Activated CD4-positive, CD25-positive, alpha-beta regulatory T cell treated with anti-CD3 and anti-CD28 coated beads, Interleukin-2, amount 50 U/mL, for 24 hours (primary cell): ENCODE results near the gene CNTNAP1.
"Not testable (repeated sequence)": the region's sequence is repeated elsewhere in the genome, so short reads cannot be mapped to it uniquely, and the experiment has no call there.

Experiments
- ATAC-seq, 2 donors: fragments of 150-1000 bp; cut with Tn5 transposase; one replicate each; pipeline ENCODE4 v1.10.0; 2021; ENCODE audit warnings: mild to moderate bottlenecking in 1 of 2, moderate library complexity in 1 of 2

CNTNAP1 gene

GRCh38 chr17:42686520-42687128 is 4.3 kb downstream of the CNTNAP1 start:
- no peak for ATAC-seq

GRCh38 chr17:42687707-42688320 is 5.5 kb downstream of the CNTNAP1 start:
- ATAC-seq = no peak

- ATAC-seq = no peak
Measured at GRCh38 chr17:42690596-42690995, 8.3 kb downstream of the CNTNAP1 start.

- no peak for ATAC-seq
Measured at GRCh38 chr17:42691021-42691545, 8.8 kb downstream of the CNTNAP1 start.

GRCh38 chr17:42692489-42692888 is 10.2 kb downstream of the CNTNAP1 start:
- ATAC-seq = no peak

- ATAC-seq = no peak
Measured at GRCh38 chr17:42694524-42694923, 12.2 kb downstream of the CNTNAP1 start.

- no peak for ATAC-seq
Measured at GRCh38 chr17:42695500-42695899, 13.2 kb downstream of the CNTNAP1 start.

- no peak for ATAC-seq
Measured at GRCh38 chr17:42697108-42697811, 14.9 kb downstream of the CNTNAP1 start.

GRCh38 chr17:42698736-42699414 is 16.5 kb downstream of the CNTNAP1 start:
- ATAC-seq = no peak

- no peak for ATAC-seq
Measured at GRCh38 chr17:42699415-42699740, 17.0 kb downstream of the CNTNAP1 start.

GRCh38 chr17:42700586-42701289 is 18.4 kb downstream of the CNTNAP1 start:
- ATAC-seq = no peak

GRCh38 chr17:42702446-42702845 is 20.1 kb downstream of the CNTNAP1 start:
- no peak for ATAC-seq

- peak; percentile 27 to 36 for ATAC-seq
Measured at GRCh38 chr17:42704490-42704836, 22.1 kb downstream of the CNTNAP1 start.

GRCh38 chr17:42704837-42705494 is 22.6 kb downstream of the CNTNAP1 start:
- ATAC-seq = peak; percentile 92

GRCh38 chr17:42706732-42707131 is 24.4 kb downstream of the CNTNAP1 start:
- peak; percentile 36 to 39 for ATAC-seq

GRCh38 chr17:42708588-42708987 is 26.3 kb downstream of the CNTNAP1 start:
- no peak for ATAC-seq

GRCh38 chr17:42709561-42709960 is 27.2 kb downstream of the CNTNAP1 start:
- no peak for ATAC-seq

GRCh38 chr17:42720996-42721583 is 38.8 kb downstream of the CNTNAP1 start:
- ATAC-seq = peak; percentile 70 to 81

GRCh38 chr17:42723636-42724035 is 41.3 kb downstream of the CNTNAP1 start:
- ATAC-seq = no peak

- no peak for ATAC-seq
Measured at GRCh38 chr17:42725143-42725542, 42.8 kb downstream of the CNTNAP1 start.

GRCh38 chr17:42740699-42741098 is 58.4 kb downstream of the CNTNAP1 start:
- no peak for ATAC-seq

- not testable (repeated sequence) for ATAC-seq
Measured at GRCh38 chr17:42742916-42743315, 60.6 kb downstream of the CNTNAP1 start.
